Vagina (tissue), 2 donors: ENCODE results near the gene DSC1. TPM values are rescaled to one million over a fixed set of nuclear protein-coding genes. Genes with fewer than 3 reads are reported as not detected.
A peak's percentile ranks its signal among the peaks of the same experiment; 100 is the strongest.

Experiments used
- DNase-seq, 2 donors: peaks; one replicate each; pipeline ENCODE4 v3.0.0-alpha.2; 2017; ENCODE audit errors: extremely low spot score in 2 of 2
- H3K27ac ChIP-seq: fragments of 200-600 bp; sonication (generic); one replicate; pipeline ENCODE4 v1.5.1; 2019
- H3K27me3 ChIP-seq: fragments of 200-600 bp; sonication (generic); one replicate; pipeline ENCODE4 v1.5.1; 2019
- H3K36me3 ChIP-seq, 2 donors: fragments of 200-600 bp; sonication (generic); one replicate each; pipeline ENCODE4 v1.5.1; 2017 to 2019
- H3K4me1 ChIP-seq: fragments of 200-600 bp; sonication (generic); one replicate; pipeline ENCODE4 v1.5.1; 2019
- H3K4me3 ChIP-seq, 2 donors: fragments of 200-600 bp; sonication (generic); 1 replicate in 1 of 2; 2 replicates in 1 of 2; pipeline ENCODE4 v1.5.1; 2016 to 2019
- H3K9me3 ChIP-seq: fragments of 200-600 bp; sonication (generic); one replicate; pipeline ENCODE4 v1.5.1; 2019
- POLR2A ChIP-seq, 2 donors: fragments of 450-650 bp; IDR thresholded peaks; one replicate each; pipeline ENCODE4 v1.6.1; 2017; ENCODE audit warnings: antibody characterized with exemption in 2 of 2, mild to moderate bottlenecking in 2 of 2, moderate library complexity in 2 of 2
- POLR2AphosphoS5 ChIP-seq, 2 donors: sonication (generic); formaldehyde crosslinking; IDR thresholded peaks; one replicate each; pipeline ENCODE4 v1.9.0; 2017; ENCODE audit warnings: antibody characterized with exemption in 2 of 2, mild to moderate bottlenecking in 2 of 2, low read depth in 1 of 2; ENCODE audit not compliant: insufficient read depth in 1 of 2
- intact Hi-C: fragments of 100-400 bp; cut with DNase I; formaldehyde crosslinking; loops from one replicate; pipeline ENCODE4 v1.15.1; 2023
- total RNA-seq: library from RNA; depleted of rRNA; stranded (reverse); fragments of >200 nt; gene quantifications from one replicate; pipeline ENCODE4 v1.2.3, GENCODE V29; 2016
- TF ChIP-seq, protein P1 (sequence below), 3 experiments: fragments of 450-650 bp in 2 of 3; fragments of 200-600 bp in 1 of 3; sonication (generic) in 1 of 3; IDR thresholded peaks; one replicate each; pipeline ENCODE4 v1.5.1; 2017 to 2019; ENCODE audit warnings: antibody characterized with exemption in 3 of 3, mild to moderate bottlenecking in 2 of 3, moderate library complexity in 2 of 3

Gene DSC1
- total RNA-seq, 1 donor from 2014 or later, result 0.49 TPM

- Histone ChIP-seq H3K27me3 (no peaks in the 10 kb centered on the region), H3K9me3 (no peaks in the 10 kb centered on the region), H3K4me3 (no peak overlapping the region), H3K27ac (no peak overlapping the region), H3K4me1 (no peaks in the 10 kb centered on the region), H3K36me3 (no peaks in the 10 kb centered on the region)
- intact Hi-C loops, result no loop called here
- TF ChIP-seq, protein P1, sequence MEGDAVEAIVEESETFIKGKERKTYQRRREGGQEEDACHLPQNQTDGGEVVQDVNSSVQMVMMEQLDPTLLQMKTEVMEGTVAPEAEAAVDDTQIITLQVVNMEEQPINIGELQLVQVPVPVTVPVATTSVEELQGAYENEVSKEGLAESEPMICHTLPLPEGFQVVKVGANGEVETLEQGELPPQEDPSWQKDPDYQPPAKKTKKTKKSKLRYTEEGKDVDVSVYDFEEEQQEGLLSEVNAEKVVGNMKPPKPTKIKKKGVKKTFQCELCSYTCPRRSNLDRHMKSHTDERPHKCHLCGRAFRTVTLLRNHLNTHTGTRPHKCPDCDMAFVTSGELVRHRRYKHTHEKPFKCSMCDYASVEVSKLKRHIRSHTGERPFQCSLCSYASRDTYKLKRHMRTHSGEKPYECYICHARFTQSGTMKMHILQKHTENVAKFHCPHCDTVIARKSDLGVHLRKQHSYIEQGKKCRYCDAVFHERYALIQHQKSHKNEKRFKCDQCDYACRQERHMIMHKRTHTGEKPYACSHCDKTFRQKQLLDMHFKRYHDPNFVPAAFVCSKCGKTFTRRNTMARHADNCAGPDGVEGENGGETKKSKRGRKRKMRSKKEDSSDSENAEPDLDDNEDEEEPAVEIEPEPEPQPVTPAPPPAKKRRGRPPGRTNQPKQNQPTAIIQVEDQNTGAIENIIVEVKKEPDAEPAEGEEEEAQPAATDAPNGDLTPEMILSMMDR (IDR thresholded peaks at IDR 0.05), result no peak
- no peak for DNase-seq
These were observed 56.9 kb downstream of the DSC1 start for GRCh38 chr18:31105733-31106132.

DNA sequence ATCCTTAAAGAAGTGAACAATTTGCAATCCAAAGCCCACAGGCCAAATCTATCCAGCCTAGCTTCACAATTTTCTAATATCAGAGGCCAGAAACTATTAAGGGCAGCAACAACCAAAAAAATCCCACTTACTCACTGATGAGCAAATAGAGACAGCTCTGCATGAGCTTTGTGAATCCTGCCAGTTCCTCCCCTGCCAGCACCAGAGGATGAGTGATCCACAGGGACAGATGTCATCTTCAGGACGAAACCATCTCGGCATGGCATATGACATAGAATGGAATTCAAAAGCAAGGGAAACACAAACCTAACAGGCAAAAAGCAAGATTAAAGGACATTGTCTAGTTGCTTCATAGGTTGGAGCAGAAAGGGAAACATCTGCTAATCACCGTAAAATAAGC lies 58.2 kb downstream of the DSC1 start:
- no peak overlapping the region for H3K4me3 ChIP-seq
- intact Hi-C loops, result no loop called here
- H3K36me3 ChIP-seq, result no peaks in the 10 kb centered on the region
- TF ChIP-seq POLR2A (IDR thresholded peaks at IDR 0.05) (no peak), POLR2AphosphoS5 (IDR thresholded peaks at IDR 0.05; ENCODE audit: insufficient read depth in 1 of 2, low read depth in 1 of 2) (no peak)
- TF ChIP-seq, protein P1 (IDR thresholded peaks at IDR 0.05), result no peak
- H3K9me3 ChIP-seq, result no peaks in the 10 kb centered on the region
- no peaks in the 10 kb centered on the region for H3K4me1 ChIP-seq
- no peak for DNase-seq
- H3K27ac ChIP-seq, result no peak overlapping the region
- no peaks in the 10 kb centered on the region for H3K27me3 ChIP-seq

DNA sequence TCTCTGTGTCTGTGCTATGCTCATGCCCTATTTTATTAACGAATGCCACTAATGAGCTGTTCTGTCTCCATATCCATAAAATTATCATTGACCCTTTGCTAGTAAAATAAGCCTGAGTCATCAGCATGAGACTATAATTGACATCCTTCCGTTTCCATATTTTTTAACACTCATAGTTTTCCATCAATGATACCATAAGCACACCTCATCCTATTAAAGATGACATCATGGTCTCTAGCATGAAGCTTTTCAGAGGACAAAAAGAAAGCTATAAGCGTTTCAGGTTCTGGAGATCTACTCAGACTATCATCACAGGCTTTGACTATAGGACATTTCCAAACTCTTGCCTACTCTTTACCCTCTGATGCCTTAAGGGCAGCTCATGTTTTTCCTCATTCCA lies 59.2 kb downstream of the DSC1 start:
- Histone ChIP-seq H3K27ac (no peak overlapping the region), H3K9me3 (no peaks in the 10 kb centered on the region), H3K27me3 (no peaks in the 10 kb centered on the region), H3K36me3 (no peaks in the 10 kb centered on the region), H3K4me1 (no peaks in the 10 kb centered on the region), H3K4me3 (no peak overlapping the region)
- no peak for DNase-seq
- intact Hi-C loops, result no loop called here
- TF ChIP-seq POLR2A (IDR thresholded peaks at IDR 0.05) (no peak), POLR2AphosphoS5 (IDR thresholded peaks at IDR 0.05; ENCODE audit: insufficient read depth in 1 of 2, low read depth in 1 of 2) (no peak)
- TF ChIP-seq, protein P1 (IDR thresholded peaks at IDR 0.05), result no peak

DNA sequence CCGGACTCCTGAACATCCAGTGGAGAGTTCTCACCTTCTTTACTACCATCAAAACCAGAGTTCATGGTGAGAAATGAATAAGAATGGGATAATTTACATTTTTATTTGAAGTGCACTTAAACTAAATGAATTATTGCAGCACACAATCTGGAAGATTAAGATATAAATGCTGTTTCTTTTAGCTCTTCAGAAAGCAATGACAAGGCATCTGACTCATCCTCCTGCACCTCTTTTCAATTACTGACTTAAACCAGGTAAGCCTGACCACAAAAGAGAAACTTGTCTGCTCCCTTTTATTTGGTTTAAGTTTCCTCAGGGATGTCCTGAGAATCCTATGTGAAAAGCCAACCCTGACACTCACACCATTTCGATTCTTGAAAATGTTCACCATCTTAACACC lies 59.7 kb downstream of the DSC1 start:
- Histone ChIP-seq H3K9me3 (no peaks in the 10 kb centered on the region), H3K27ac (peak overlapping the region; percentile 77), H3K4me3 (no peak overlapping the region), H3K36me3 (no peaks in the 10 kb centered on the region), H3K27me3 (no peaks in the 10 kb centered on the region), H3K4me1 (no peaks in the 10 kb centered on the region)
- intact Hi-C loops, result no loop called here
- TF ChIP-seq, protein P1 (IDR thresholded peaks at IDR 0.05), result no peak
- TF ChIP-seq POLR2AphosphoS5 (IDR thresholded peaks at IDR 0.05; ENCODE audit: insufficient read depth in 1 of 2, low read depth in 1 of 2), result no peak
- DNase-seq, result no peak

DNA sequence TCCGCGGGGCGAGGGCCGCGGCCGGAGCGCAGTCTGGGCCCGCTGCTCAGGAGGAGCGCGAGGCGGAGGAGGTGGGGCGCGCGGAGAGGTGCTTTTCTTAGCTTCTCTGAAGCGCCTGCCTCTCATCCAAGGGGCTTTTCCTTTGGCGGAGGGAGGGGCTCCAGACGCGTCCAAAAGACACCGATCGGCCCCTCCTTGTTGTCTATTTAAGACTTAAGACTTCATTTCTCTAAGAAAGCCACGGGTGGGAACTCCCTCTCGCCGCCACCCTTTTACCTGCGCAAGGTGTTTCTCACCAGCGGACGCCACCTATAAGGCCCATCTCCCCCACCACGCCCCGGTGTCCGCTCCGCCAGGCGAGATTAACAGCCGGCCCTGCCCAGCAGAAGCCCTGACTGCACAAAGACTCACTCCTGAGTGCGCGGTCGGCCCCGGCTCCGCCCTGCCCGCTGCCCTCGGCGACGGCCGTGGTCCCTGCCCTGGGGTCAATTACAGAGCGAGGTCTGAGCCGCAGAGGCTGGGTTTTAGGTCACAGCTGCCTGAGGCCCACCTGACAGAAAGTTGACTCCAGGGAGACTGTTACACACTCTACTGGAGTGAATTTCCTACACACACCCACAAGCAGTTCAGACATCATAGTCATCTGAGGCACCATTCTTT lies 60.5 kb downstream of the DSC1 start, which contains the start of gene DSC2:
TSS of gene DSC2 (minus strand) at position 397 of the 660 bp plus-strand sequence. CDS start 450 bp downstream, outside the sequence.
- peak in 1 of 2 donors; percentile 25 for TF ChIP-seq POLR2AphosphoS5 (IDR thresholded peaks at IDR 0.05; ENCODE audit: insufficient read depth in 1 of 2, low read depth in 1 of 2)
- TF ChIP-seq, protein P1 (IDR thresholded peaks at IDR 0.05), result no peak
- intact Hi-C loops, result no loop called here

More for the DNA sequence above, 60.5 kb downstream of the DSC1 start, which contains the start of gene DSC2:
- Histone ChIP-seq H3K9me3 (no peaks in the 10 kb centered on the region), H3K4me1 (no peaks in the 10 kb centered on the region), H3K4me3 (peak within 1 kb of the TSS; percentile 52 to 56), H3K27ac (peak within 1 kb of the TSS; percentile 77), H3K36me3 (no peaks in the 10 kb centered on the region), H3K27me3 (no peaks in the 10 kb centered on the region)
- no peak for DNase-seq
